Panc1 (cell line): ENCODE data around the gene GSTM5. TPM values are rescaled to one million over a fixed set of nuclear protein-coding genes. Genes with fewer than 3 reads are reported as not detected.

Experiments
- ATAC-seq: fragments of 200-7000 bp; cut with Tn5 transposase; 2 replicates; pipeline ENCODE4 v1.9.1; 2020; ENCODE audit warnings: mild to moderate bottlenecking, moderate library complexity
- BruUV-seq: library from RNA; stranded (reverse); fragments of 400-500 nt; replicated peaks from 2 replicates; lab custom pipeline; 2021; lab: Mats Ljungman, UMichigan
- CTCF ChIA-PET: fragments of 300-600 bp; sonication (Branson Sonifier 250); formaldehyde crosslinking; loops from one replicate; lab custom pipeline; 2022; ENCODE audit warnings: antibody characterized with exemption; lab: Charles Lee
- POLR2A ChIA-PET: fragments of 300-600 bp; sonication (Branson Sonifier 250); formaldehyde crosslinking; loops from one replicate; lab custom pipeline; 2022; ENCODE audit warnings: antibody characterized with exemption; lab: Charles Lee
- DNase-seq: peaks from one replicate; pipeline ENCODE4 v3.0.0-alpha.2; 2010; ENCODE audit warnings: low read depth, low spot score
- H3K27ac ChIP-seq: 2 replicates; pipeline ENCODE4 v1.5.1; 2011; ENCODE audit warnings: mild to moderate bottlenecking, low read length, inconsistent platforms
- H3K27me3 ChIP-seq: fragments of 200-500 bp; sonication (Bioruptor generic); 2 replicates; pipeline ENCODE4 v1.6.0; 2014; ENCODE audit warnings: low read length, inconsistent platforms; ENCODE audit not compliant: control insufficient read depth, insufficient read depth
- H3K36me3 ChIP-seq: fragments of 200-500 bp; sonication (Bioruptor generic); 2 replicates; pipeline ENCODE4 v1.5.1; 2014; ENCODE audit warnings: inconsistent platforms, mild to moderate bottlenecking, low read length, moderate library complexity; ENCODE audit not compliant: control insufficient read depth, insufficient read depth
- H3K4me1 ChIP-seq: 2 replicates; pipeline ENCODE4 v1.5.1; 2011; ENCODE audit warnings: inconsistent platforms, mild to moderate bottlenecking, low read length, moderate library complexity; ENCODE audit not compliant: control insufficient read depth, insufficient read depth
- H3K4me3 ChIP-seq, 2 experiments: 2 replicates each; pipeline ENCODE4 v1.5.1; 2011 to 2012; ENCODE audit warnings: low read depth in 2 of 2, low read length in 2 of 2, mild to moderate bottlenecking in 2 of 2, inconsistent platforms in 1 of 2, moderate library complexity in 1 of 2
- H3K9me3 ChIP-seq: fragments of 200-500 bp; sonication (Bioruptor generic); 2 replicates; pipeline ENCODE4 v1.5.1; 2014; ENCODE audit warnings: low read depth, mild to moderate bottlenecking, inconsistent platforms, low read length, moderate library complexity; ENCODE audit not compliant: control insufficient read depth, insufficient read depth
- CTCF ChIP-seq: fragments of 450-650 bp; IDR thresholded peaks from 2 replicates; pipeline ENCODE4 v1.5.1; 2017; ENCODE audit warnings: mild to moderate bottlenecking
- POLR2AphosphoS5 ChIP-seq: IDR thresholded peaks from 2 replicates; pipeline ENCODE4 v1.6.1; 2012; ENCODE audit warnings: mild to moderate bottlenecking, low read depth, low read length, moderate library complexity
- REST ChIP-seq, 2 experiments: IDR thresholded peaks; 2 replicates each; pipeline ENCODE4 v1.6.1; 2011 to 2012; ENCODE audit warnings: low read depth in 2 of 2, control low read depth in 1 of 2, low read length in 1 of 2, mild to moderate bottlenecking in 1 of 2, moderate library complexity in 1 of 2; ENCODE audit not compliant: insufficient read depth in 1 of 2
- SIN3A ChIP-seq: IDR thresholded peaks from 2 replicates; pipeline ENCODE4 v1.6.1; 2012; ENCODE audit warnings: low read depth, mild to moderate bottlenecking, low read length, moderate library complexity, borderline replicate concordance; ENCODE audit not compliant: insufficient read depth
- TCF7L2 ChIP-seq: IDR thresholded peaks from 2 replicates; pipeline ENCODE4 v1.6.1; 2011; ENCODE audit warnings: mild to moderate bottlenecking, low read depth, low read length, inconsistent platforms
- in situ Hi-C: cut with HindIII; loops from 2 replicates; pipeline ENCODE4 v1.10.0; 2016; ENCODE audit warnings: low sequenced_read_pairs, low pct_unique_long_range_greater_than_20kb
- intact Hi-C: fragments of 100-400 bp; cut with micrococcal nuclease; formaldehyde crosslinking; loops from one replicate; pipeline ENCODE4 v1.10.0; 2022; ENCODE audit not compliant: unreplicated experiment
- total RNA-seq: library from RNA; stranded (reverse); gene quantifications from one replicate; pipeline ENCODE4 v1.2.1, GENCODE V29; 2021; ENCODE audit not compliant: unreplicated experiment

GSTM5 gene
- total RNA-seq, 1 experiment from 2014 or later: not detected

GRCh38 chr1:109728870-109729269, 16.8 kb downstream of the GSTM5 start:
- ChIA-PET CTCF (no interaction called here), POLR2A (no interaction called here)
- Histone ChIP-seq H3K4me1 (peaks cover 3% of the 10 kb centered on the region; the same call in 1 of the 2 replicates), H3K36me3 (no peaks in the 10 kb centered on the region), H3K4me3 (no peak overlapping the region), H3K27ac (no peak overlapping the region), H3K27me3 (no peaks in the 10 kb centered on the region), H3K9me3 (peaks cover 2% of the 10 kb centered on the region; the same call in 1 of the 2 replicates)
- no TSS peak for BruUV-seq
- in situ Hi-C loops (no loop called here), intact Hi-C loops (no loop called here)
- ATAC-seq (no peak), DNase-seq (no peak)
- no peak for TF ChIP-seq POLR2AphosphoS5
- no peak for TF ChIP-seq REST (IDR thresholded peaks at IDR 0.05; ENCODE audit: insufficient read depth in 1 of 2, low read depth in 2 of 2, low read length in 1 of 2)
- TF ChIP-seq TCF7L2: no peak
- TF ChIP-seq SIN3A: no peak
- no peak for TF ChIP-seq CTCF

GRCh38 chr1:109730666-109731065, 18.6 kb downstream of the GSTM5 start:
- H3K27ac ChIP-seq: no peak overlapping the region
- H3K36me3 ChIP-seq: no peaks in the 10 kb centered on the region
- ATAC-seq (no peak), DNase-seq (no peak)
- ChIA-PET POLR2A (no interaction called here), CTCF (no interaction called here)
- no TSS peak for BruUV-seq
- in situ Hi-C loops (no loop called here), intact Hi-C loops (no loop called here)
- peaks cover 2% of the 10 kb centered on the region; the same call in 1 of the 2 replicates for H3K9me3 ChIP-seq
- TF ChIP-seq CTCF (no peak), POLR2AphosphoS5 (no peak), TCF7L2 (no peak), SIN3A (no peak), REST (IDR thresholded peaks at IDR 0.05; ENCODE audit: insufficient read depth in 1 of 2, low read depth in 2 of 2, low read length in 1 of 2) (no peak)
- no peaks in the 10 kb centered on the region for H3K27me3 ChIP-seq
- no peak overlapping the region for H3K4me3 ChIP-seq
- peaks cover 3% of the 10 kb centered on the region; the same call in 1 of the 2 replicates for H3K4me1 ChIP-seq
